Left lung (tissue), 10 donors: ENCODE data around the gene PCDHA13. TPM values are rescaled to one million over a fixed set of nuclear protein-coding genes. Genes with fewer than 3 reads are reported as not detected.
A peak's percentile ranks its signal among the peaks of the same experiment; 100 is the strongest.

Source experiments
- ATAC-seq: fragments of 200-7000 bp; cut with Tn5 transposase; one replicate; pipeline ENCODE4 v1.9.1; 2020; ENCODE audit warnings: moderate library complexity
- DNase-seq, 4 donors: peaks; one replicate each; pipeline ENCODE4 v3.0.0-alpha.2; 2013 to 2020
- H3K27ac ChIP-seq, 2 donors: fragments of 200-600 bp; sonication (generic) in 1 of 2; one replicate each; pipeline versions ENCODE4 v1.5.0 to v1.8.0; 2020 to 2021
- H3K27me3 ChIP-seq, 2 donors: fragments of 200-600 bp; sonication (generic) in 1 of 2; one replicate each; pipeline versions ENCODE4 v1.5.0 to v1.8.0; 2020 to 2021
- H3K36me3 ChIP-seq, 2 donors: fragments of 200-600 bp; sonication (generic) in 1 of 2; one replicate each; pipeline versions ENCODE4 v1.5.0 to v1.8.0; 2020 to 2021
- H3K4me1 ChIP-seq, 2 donors: fragments of 200-600 bp; one replicate each; pipeline ENCODE4 v1.8.0; 2021
- H3K4me3 ChIP-seq, 2 donors: fragments of 200-600 bp; sonication (generic) in 1 of 2; one replicate each; pipeline versions ENCODE4 v1.5.0 to v1.8.0; 2020 to 2021; ENCODE audit warnings: mild to moderate bottlenecking in 1 of 2
- H3K9me3 ChIP-seq, 2 donors: fragments of 200-600 bp; sonication (generic) in 1 of 2; one replicate each; pipeline versions ENCODE4 v1.5.0 to v1.8.0; 2020 to 2021
- CTCF ChIP-seq, 2 donors: fragments of 200-600 bp; sonication (generic) in 1 of 2; IDR thresholded peaks; one replicate each; pipeline versions ENCODE4 v1.5.0 to v1.8.0; 2021; ENCODE audit warnings: antibody characterized with exemption in 2 of 2
- intact Hi-C, 2 donors: fragments of 100-400 bp; cut with DNase I; formaldehyde crosslinking; loops; one replicate each; pipeline versions ENCODE4 v1.11.2 to v1.14.2; 2022
- polyA plus RNA-seq, 6 donors: library from polyadenylated mRNA; unstranded; fragments of 120-200 nt; gene quantifications; one replicate each; pipeline ENCODE4 v1.2.1, GENCODE V29; 2013; ENCODE audit not compliant: insufficient read length in 6 of 6
- total RNA-seq, 2 donors: library from RNA; stranded (reverse); fragmentation: NEBNext Ultra II Directional; extraction: Animal tissue kit (Norgen Biotek cat#: 25700); gene quantifications; one replicate each; pipeline ENCODE4 v1.2.1, GENCODE V29; 2021
- donor health status: DM: no; HTN: yes; CAD: no.
- donor health status: DM: no; HTN: no; CAD: no.

Gene PCDHA13
- total and polyA plus RNA-seq, 8 donors, result 0.09 to 1.7 (median 0.28) TPM

- Histone ChIP-seq H3K4me1 (peaks cover 0 to 5% of the 10 kb centered on the region in 2 donors), H3K27me3 (peaks cover 4 to 62% of the 10 kb centered on the region in 2 donors), H3K27ac (no peak overlapping the region), H3K4me3 (no peak overlapping the region), H3K36me3 (no peaks in the 10 kb centered on the region), H3K9me3 (peaks cover 0 to 1% of the 10 kb centered on the region in 2 donors)
- no peak for TF ChIP-seq CTCF (IDR thresholded peaks at IDR 0.05)
- ATAC-seq, result no peak
- intact Hi-C loops, result no loop called here
- DNase-seq, result no peak
These were observed 41.7 kb downstream of the PCDHA13 start for GRCh38 chr5:140923601-140924000.

- peak within 1 kb of the TSS; percentile 37 to 46 for H3K4me3 ChIP-seq
- DNase-seq (peak in 2 of 4 donors; percentile 1 to 85), ATAC-seq (peak; percentile 85)
- no peak for TF ChIP-seq CTCF (IDR thresholded peaks at IDR 0.05)
- no peak within 1 kb of the TSS for H3K27ac ChIP-seq
- intact Hi-C loops, result no loop called here
- no peaks in the 10 kb centered on the region for H3K36me3 ChIP-seq
- peaks cover 0 to 5% of the 10 kb centered on the region in 2 donors for H3K4me1 ChIP-seq
- peaks cover 4 to 78% of the 10 kb centered on the region in 2 donors for H3K27me3 ChIP-seq
- peaks cover 0 to 1% of the 10 kb centered on the region in 2 donors for H3K9me3 ChIP-seq
These were observed 44.0 kb downstream of the PCDHA13 start, which contains the start of gene PCDHAC1 for GRCh38 chr5:140925806-140926442. TSS of gene PCDHAC1 (plus strand) at chr5:140926299. CDS start at chr5:140926893, 594 bp downstream.

- Histone ChIP-seq H3K4me1 (peaks cover 0 to 5% of the 10 kb centered on the region in 2 donors), H3K27me3 (peaks cover 4 to 78% of the 10 kb centered on the region in 2 donors), H3K9me3 (peaks cover 0 to 1% of the 10 kb centered on the region in 2 donors), H3K27ac (no peak overlapping the region), H3K36me3 (no peaks in the 10 kb centered on the region), H3K4me3 (peak overlapping the region; percentile 37 to 46)
- DNase-seq (peak; percentile 62 to 93 (median 83)), ATAC-seq (peak; percentile 99)
- intact Hi-C loops, result no loop called here
- peak; percentile 61 to 75 for TF ChIP-seq CTCF (IDR thresholded peaks at IDR 0.05)
These were observed 44.7 kb downstream of the PCDHA13 start for GRCh38 chr5:140926443-140927227.

GRCh38 chr5:140927228-140927573, 45.3 kb downstream of the PCDHA13 start:
- Histone ChIP-seq H3K9me3 (peaks cover 0 to 1% of the 10 kb centered on the region in 2 donors), H3K36me3 (no peaks in the 10 kb centered on the region), H3K4me1 (peaks cover 0 to 5% of the 10 kb centered on the region in 2 donors), H3K27ac (no peak overlapping the region), H3K4me3 (peak overlapping the region; percentile 37 to 46), H3K27me3 (peaks cover 4 to 78% of the 10 kb centered on the region in 2 donors)
- peak in 1 of 4 donors; percentile 74 for DNase-seq
- no peak for TF ChIP-seq CTCF (IDR thresholded peaks at IDR 0.05)
- intact Hi-C loops, result no loop called here
- ATAC-seq, result peak; percentile 28

Other genes with a start within 250 kb of the PCDHA13 start
- 100 to 1,000 TPM in 1 of 2 donors, 10 to 100 TPM in 1; 76.8 to 252 TPM for gene CD14, start 248.9 kb upstream of the PCDHA13 start, total RNA-seq
- 10 to 100 TPM; 11.1 to 21.1 (median 18.8) TPM for gene CD14, start 248.9 kb upstream of the PCDHA13 start, polyA plus RNA-seq
- gene TMCO6, start 242.7 kb upstream of the PCDHA13 start, total RNA-seq, result 10 to 100 TPM in 1 of 2 donors, 1 to 10 TPM in 1; 7.6 to 12.8 TPM
- gene TMCO6, start 242.7 kb upstream of the PCDHA13 start, polyA plus RNA-seq, result 10 to 100 TPM; 18.7 to 23.1 (median 19.7) TPM
- 10 to 100 TPM; 50.2 to 62.8 TPM for gene NDUFA2, start 234.5 kb upstream of the PCDHA13 start, total RNA-seq
- 10 to 100 TPM; 56.3 to 68.2 (median 64.1) TPM for gene NDUFA2, start 234.5 kb upstream of the PCDHA13 start, polyA plus RNA-seq
- 10 to 100 TPM; 53.9 to 58.5 TPM for gene IK, start 234.3 kb upstream of the PCDHA13 start, total RNA-seq
- 100 to 1,000 TPM; 131 to 178 (median 164) TPM for gene IK, start 234.3 kb upstream of the PCDHA13 start, polyA plus RNA-seq
- 10 to 100 TPM; 21.0 to 26.5 TPM for gene WDR55, start 217.2 kb upstream of the PCDHA13 start, total RNA-seq
- gene WDR55, start 217.2 kb upstream of the PCDHA13 start, polyA plus RNA-seq, result 10 to 100 TPM; 17.8 to 24.0 (median 20.7) TPM
- gene DND1, start 208.5 kb upstream of the PCDHA13 start, total RNA-seq, result under 1 TPM; 0.41 to 0.71 TPM
- 1 to 10 TPM in 2 of 6 donors, under 1 TPM in 2, not detected in 2; 0.36 to 1.3 (median 0.80) TPM for gene DND1, start 208.5 kb upstream of the PCDHA13 start, polyA plus RNA-seq
- gene HARS1, start 190.8 kb upstream of the PCDHA13 start, total RNA-seq, result 10 to 100 TPM; 36.2 to 50.4 TPM
- 10 to 100 TPM; 70.5 to 82.8 (median 74.3) TPM for gene HARS1, start 190.8 kb upstream of the PCDHA13 start, polyA plus RNA-seq
- 10 to 100 TPM; 23.4 to 25.2 TPM for gene HARS2, start 190.7 kb upstream of the PCDHA13 start, total RNA-seq
- gene HARS2, start 190.7 kb upstream of the PCDHA13 start, polyA plus RNA-seq, result 10 to 100 TPM; 46.4 to 57.4 (median 51.2) TPM
- gene ZMAT2, start 181.7 kb upstream of the PCDHA13 start, total RNA-seq, result 10 to 100 TPM; 40.6 to 43.8 TPM
- 100 to 1,000 TPM in 5 of 6 donors, 10 to 100 TPM in 1; 97.8 to 133 (median 118) TPM for gene ZMAT2, start 181.7 kb upstream of the PCDHA13 start, polyA plus RNA-seq
- not detected for gene PCDHA1, start 96.0 kb upstream of the PCDHA13 start, total RNA-seq
- gene PCDHA1, start 96.0 kb upstream of the PCDHA13 start, polyA plus RNA-seq, result under 1 TPM in 4 of 6 donors, not detected in 2; 0.06 to 0.14 (median 0.11) TPM
- gene PCDHA2, start 87.3 kb upstream of the PCDHA13 start, total RNA-seq, result under 1 TPM; 0.18 to 0.52 TPM
- gene PCDHA2, start 87.3 kb upstream of the PCDHA13 start, polyA plus RNA-seq, result under 1 TPM; 0.15 to 0.46 (median 0.35) TPM
- gene PCDHA3, start 81.1 kb upstream of the PCDHA13 start, total RNA-seq, result under 1 TPM; 0.50 to 0.73 TPM
- under 1 TPM; 0.21 to 0.46 (median 0.40) TPM for gene PCDHA3, start 81.1 kb upstream of the PCDHA13 start, polyA plus RNA-seq
- under 1 TPM; 0.65 to 0.79 TPM for gene PCDHA4, start 75.1 kb upstream of the PCDHA13 start, total RNA-seq
- under 1 TPM; 0.20 to 0.70 (median 0.46) TPM for gene PCDHA4, start 75.1 kb upstream of the PCDHA13 start, polyA plus RNA-seq
- gene PCDHA5, start 60.5 kb upstream of the PCDHA13 start, total RNA-seq, result under 1 TPM; 0.37 to 0.64 TPM
- gene PCDHA5, start 60.5 kb upstream of the PCDHA13 start, polyA plus RNA-seq, result under 1 TPM; 0.06 to 0.17 (median 0.08) TPM
- gene PCDHA6, start 54.2 kb upstream of the PCDHA13 start, total RNA-seq, result 1 to 10 TPM in 1 of 2 donors, under 1 TPM in 1; 0.76 to 1.8 TPM
- under 1 TPM; 0.34 to 0.90 (median 0.46) TPM for gene PCDHA6, start 54.2 kb upstream of the PCDHA13 start, polyA plus RNA-seq
- gene PCDHA7, start 47.9 kb upstream of the PCDHA13 start, total RNA-seq, result under 1 TPM; 0.52 to 0.87 TPM
- under 1 TPM; 0.10 to 0.66 (median 0.49) TPM for gene PCDHA7, start 47.9 kb upstream of the PCDHA13 start, polyA plus RNA-seq
- under 1 TPM in 1 of 2 donors, not detected in 1; 0.21 TPM for gene PCDHA8, start 40.9 kb upstream of the PCDHA13 start, total RNA-seq
- under 1 TPM; 0.05 to 0.16 (median 0.12) TPM for gene PCDHA8, start 40.9 kb upstream of the PCDHA13 start, polyA plus RNA-seq
- under 1 TPM in 1 of 2 donors, not detected in 1; 0.20 TPM for gene PCDHA9, start 33.7 kb upstream of the PCDHA13 start, total RNA-seq
- under 1 TPM; 0.03 to 0.11 (median 0.06) TPM for gene PCDHA9, start 33.7 kb upstream of the PCDHA13 start, polyA plus RNA-seq
- 1 to 10 TPM in 1 of 2 donors, under 1 TPM in 1; 0.47 to 1.7 TPM for gene PCDHA10, start 26.2 kb upstream of the PCDHA13 start, total RNA-seq
- under 1 TPM; 0.14 to 0.65 (median 0.39) TPM for gene PCDHA10, start 26.2 kb upstream of the PCDHA13 start, polyA plus RNA-seq
- 1 to 10 TPM; 1.4 to 1.5 TPM for gene PCDHA11, start 13.2 kb upstream of the PCDHA13 start, total RNA-seq
- gene PCDHA11, start 13.2 kb upstream of the PCDHA13 start, polyA plus RNA-seq, result under 1 TPM; 0.15 to 0.53 (median 0.27) TPM
- 1 to 10 TPM; 3.6 to 7.4 TPM for gene PCDHA12, start 6.8 kb upstream of the PCDHA13 start, total RNA-seq
- gene PCDHA12, start 6.8 kb upstream of the PCDHA13 start, polyA plus RNA-seq, result under 1 TPM in 5 of 6 donors, not detected in 1; 0.03 to 0.09 (median 0.06) TPM
- 1 to 10 TPM; 6.7 to 8.3 TPM for gene PCDHAC1, start 44.2 kb downstream of the PCDHA13 start, total RNA-seq
- gene PCDHAC1, start 44.2 kb downstream of the PCDHA13 start, polyA plus RNA-seq, result under 1 TPM; 0.26 to 0.53 (median 0.32) TPM
- gene PCDHAC2, start 84.4 kb downstream of the PCDHA13 start, total RNA-seq, result 10 to 100 TPM in 1 of 2 donors, 1 to 10 TPM in 1; 9.9 to 12.6 TPM
- gene PCDHAC2, start 84.4 kb downstream of the PCDHA13 start, polyA plus RNA-seq, result 1 to 10 TPM; 2.8 to 4.5 (median 3.1) TPM
- gene PCDHB1, start 169.2 kb downstream of the PCDHA13 start, total RNA-seq, result under 1 TPM; 0.06 to 0.10 TPM
- under 1 TPM; 0.06 to 0.14 (median 0.11) TPM for gene PCDHB1, start 169.2 kb downstream of the PCDHA13 start, polyA plus RNA-seq
- 1 to 10 TPM; 3.6 to 6.6 TPM for gene PCDHB2, start 212.5 kb downstream of the PCDHA13 start, total RNA-seq
- 10 to 100 TPM in 1 of 6 donors, 1 to 10 TPM in 5; 5.9 to 12.5 (median 8.9) TPM for gene PCDHB2, start 212.5 kb downstream of the PCDHA13 start, polyA plus RNA-seq
- 1 to 10 TPM; 2.0 to 3.9 TPM for gene PCDHB3, start 218.3 kb downstream of the PCDHA13 start, total RNA-seq
- 1 to 10 TPM; 2.2 to 4.1 (median 3.2) TPM for gene PCDHB3, start 218.3 kb downstream of the PCDHA13 start, polyA plus RNA-seq
- gene PCDHB4, start 239.7 kb downstream of the PCDHA13 start, total RNA-seq, result 1 to 10 TPM; 1.9 to 4.3 TPM
- 1 to 10 TPM; 2.0 to 3.5 (median 2.5) TPM for gene PCDHB4, start 239.7 kb downstream of the PCDHA13 start, polyA plus RNA-seq